ENCODE data around the gene ABTB2.

ABTB2 gene

GRCh38 chr11:34341931-34342533 is 15.8 kb downstream of the ABTB2 start:
- DNase-seq (ENCODE audit: low read depth in 2 of 2): no peak

- DNase-seq (ENCODE audit: low read depth in 2 of 2): no peak
These were observed 16.7 kb downstream of the ABTB2 start for GRCh38 chr11:34341096-34341495.

GRCh38 chr11:34340653-34341052 is 17.2 kb downstream of the ABTB2 start:
- no peak for DNase-seq (ENCODE audit: low read depth in 2 of 2)

- DNase-seq (ENCODE audit: low read depth in 2 of 2): no peak
These were observed 18.4 kb downstream of the ABTB2 start for GRCh38 chr11:34339149-34340064.

- no peak for DNase-seq (ENCODE audit: low read depth in 2 of 2)
These were observed 20.8 kb downstream of the ABTB2 start for GRCh38 chr11:34337016-34337415.

GRCh38 chr11:34335801-34336200 is 22.0 kb downstream of the ABTB2 start:
- no peak for DNase-seq (ENCODE audit: low read depth in 2 of 2)

GRCh38 chr11:34335331-34335730 is 22.5 kb downstream of the ABTB2 start:
- no peak for DNase-seq (ENCODE audit: low read depth in 2 of 2)

- no peak for DNase-seq (ENCODE audit: low read depth in 2 of 2)
These were observed 24.0 kb downstream of the ABTB2 start for GRCh38 chr11:34333787-34334186.

GRCh38 chr11:34332524-34332923 is 25.3 kb downstream of the ABTB2 start:
- DNase-seq (ENCODE audit: low read depth in 2 of 2): no peak

GRCh38 chr11:34331736-34332135 is 26.1 kb downstream of the ABTB2 start:
- DNase-seq (ENCODE audit: low read depth in 2 of 2): no peak

GRCh38 chr11:34331329-34331728 is 26.5 kb downstream of the ABTB2 start:
- no peak for DNase-seq (ENCODE audit: low read depth in 2 of 2)

- no peak for DNase-seq (ENCODE audit: low read depth in 2 of 2)
These were observed 27.2 kb downstream of the ABTB2 start for GRCh38 chr11:34330653-34331052.

GRCh38 chr11:34329876-34330275 is 27.9 kb downstream of the ABTB2 start:
- DNase-seq (ENCODE audit: low read depth in 2 of 2): no peak

- no peak for DNase-seq (ENCODE audit: low read depth in 2 of 2)
These were observed 29.2 kb downstream of the ABTB2 start for GRCh38 chr11:34328632-34328910.

GRCh38 chr11:34327804-34328631 is 29.8 kb downstream of the ABTB2 start:
- no peak for DNase-seq (ENCODE audit: low read depth in 2 of 2)

- no peak for DNase-seq (ENCODE audit: low read depth in 2 of 2)
These were observed 33.3 kb downstream of the ABTB2 start for GRCh38 chr11:34324466-34324865.

- DNase-seq (ENCODE audit: low read depth in 2 of 2): no peak
These were observed 34.2 kb downstream of the ABTB2 start for GRCh38 chr11:34323601-34324000.

GRCh38 chr11:34318111-34319037 is 39.4 kb downstream of the ABTB2 start:
- DNase-seq (ENCODE audit: low read depth in 2 of 2): no peak

- DNase-seq (ENCODE audit: low read depth in 2 of 2): no peak
These were observed 40.1 kb downstream of the ABTB2 start for GRCh38 chr11:34317666-34318065.

GRCh38 chr11:34317036-34317360 is 40.8 kb downstream of the ABTB2 start:
- no peak for DNase-seq (ENCODE audit: low read depth in 2 of 2)

- no peak for DNase-seq (ENCODE audit: low read depth in 2 of 2)
These were observed 41.3 kb downstream of the ABTB2 start for GRCh38 chr11:34316347-34317035.

Measured in stimulated activated CD4-positive, alpha-beta T cell treated with anti-CD3 and anti-CD28 coated beads, Interleukin-1b, Interleukin-23, amount 100 ng/mL, for 4 hours (primary cell).